Suprapubic skin (tissue), 4 donors: ENCODE measurements around the gene ITIH2. TPM values are rescaled to one million over a fixed set of nuclear protein-coding genes. Genes with fewer than 3 reads are reported as not detected.

Experiments
- DNase-seq, 2 donors: peaks; one replicate each; pipeline ENCODE4 v3.0.0-alpha.2; 2019; ENCODE audit warnings: low spot score in 2 of 2
- H3K27ac ChIP-seq: fragments of 200-600 bp; sonication (generic); one replicate; pipeline ENCODE4 v1.5.1; 2019
- H3K27me3 ChIP-seq: fragments of 200-600 bp; sonication (generic); one replicate; pipeline ENCODE4 v1.5.1; 2019
- H3K36me3 ChIP-seq: fragments of 200-600 bp; sonication (generic); one replicate; pipeline ENCODE4 v1.5.1; 2019
- H3K4me1 ChIP-seq: fragments of 200-600 bp; sonication (generic); one replicate; pipeline ENCODE4 v1.5.1; 2019
- H3K4me3 ChIP-seq: fragments of 200-600 bp; sonication (generic); one replicate; pipeline ENCODE4 v1.5.1; 2019; ENCODE audit warnings: mild to moderate bottlenecking
- H3K9me3 ChIP-seq: fragments of 200-600 bp; sonication (generic); one replicate; pipeline ENCODE4 v1.5.1; 2019
- CTCF ChIP-seq, 2 donors: fragments of 200-600 bp in 1 of 2; fragments of 450-650 bp in 1 of 2; sonication (generic) in 1 of 2; IDR thresholded peaks; one replicate each; pipeline ENCODE4 v1.5.1; 2016 to 2019; ENCODE audit warnings: antibody characterized with exemption in 2 of 2, mild to moderate bottlenecking in 1 of 2, moderate library complexity in 1 of 2
- EP300 ChIP-seq: sonication (generic); formaldehyde crosslinking; IDR thresholded peaks from one replicate; pipeline ENCODE4 v1.6.1; 2017; ENCODE audit warnings: antibody characterized with exemption
- POLR2A ChIP-seq, 2 donors: fragments of 450-650 bp; IDR thresholded peaks; one replicate each; pipeline ENCODE4 v1.6.1; 2017; ENCODE audit warnings: antibody characterized with exemption in 2 of 2, mild to moderate bottlenecking in 2 of 2, moderate library complexity in 2 of 2
- POLR2AphosphoS5 ChIP-seq, 3 donors: sonication (generic); formaldehyde crosslinking; IDR thresholded peaks; one replicate each; pipeline ENCODE4 v1.6.1; 2017; ENCODE audit warnings: antibody characterized with exemption in 3 of 3
- WGBS: methylation state at CpG from one replicate; pipeline ENCODE4 v1.1.5; 2018; 5-methylcytosine and 5-hydroxymethylcytosine counted together
- total RNA-seq, 4 donors: library from RNA; depleted of rRNA; stranded (reverse); fragments of >200 nt; gene quantifications; one replicate each; pipeline ENCODE4 v1.1.0, GENCODE V29; 2016

The ITIH2 gene
- total RNA-seq, 4 donors from 2014 or later, result 0.24 TPM; not detected in 3

GRCh38 chr10:7665767-7666166 is 37.3 kb upstream of the ITIH2 start:
- WGBS, result 8% methylated on average over 6 of the region's 6 CpGs
- Histone ChIP-seq H3K4me3 (peak overlapping the region; percentile 58), H3K4me1 (peaks cover 25% of the 10 kb centered on the region), H3K27me3 (peaks cover 28% of the 10 kb centered on the region), H3K36me3 (no peaks in the 10 kb centered on the region), H3K9me3 (no peaks in the 10 kb centered on the region), H3K27ac (peak overlapping the region; percentile 18)
- no peak for TF ChIP-seq POLR2A (IDR thresholded peaks at IDR 0.05)
- TF ChIP-seq CTCF (IDR thresholded peaks at IDR 0.05), result no peak
- TF ChIP-seq POLR2AphosphoS5 (IDR thresholded peaks at IDR 0.05), result no peak
- TF ChIP-seq EP300, result no peak
- no peak for DNase-seq

- H3K4me3 ChIP-seq, result peak within 1 kb of the TSS; percentile 58
- no peaks in the 10 kb centered on the region for H3K9me3 ChIP-seq
- peaks cover 28% of the 10 kb centered on the region for H3K27me3 ChIP-seq
- no peaks in the 10 kb centered on the region for H3K36me3 ChIP-seq
- peak in 1 of 2 donors; percentile 64 for DNase-seq
- no peak within 1 kb of the TSS for H3K27ac ChIP-seq
- TF ChIP-seq POLR2A (IDR thresholded peaks at IDR 0.05), result no peak
- TF ChIP-seq EP300, result no peak
- TF ChIP-seq POLR2AphosphoS5 (IDR thresholded peaks at IDR 0.05), result no peak
- TF ChIP-seq CTCF (IDR thresholded peaks at IDR 0.05), result no peak
- H3K4me1 ChIP-seq, result peaks cover 25% of the 10 kb centered on the region
- WGBS, result 2% methylated on average over 9 of the region's 54 CpGs
Observed at GRCh38 chr10:7666253-7667023, 36.7 kb upstream of the ITIH2 start, which contains the start of gene ITIH5. Gene ITIH5, minus strand, starts transcription at chr10:7666966. Its CDS starts 74 bp downstream, at chr10:7666892.

GRCh38 chr10:7667262-7668141 is 35.6 kb upstream of the ITIH2 start:
- H3K4me3 ChIP-seq, result peak overlapping the region; percentile 58

GRCh38 chr10:7670157-7670556 is 33.0 kb upstream of the ITIH2 start:
- peaks cover 19% of the 10 kb centered on the region for H3K27me3 ChIP-seq
- no peak for DNase-seq
- no peaks in the 10 kb centered on the region for H3K9me3 ChIP-seq
- H3K27ac ChIP-seq, result no peak overlapping the region
- H3K4me1 ChIP-seq, result peaks cover 20% of the 10 kb centered on the region
- TF ChIP-seq POLR2AphosphoS5 (IDR thresholded peaks at IDR 0.05) (no peak), POLR2A (IDR thresholded peaks at IDR 0.05) (no peak), CTCF (IDR thresholded peaks at IDR 0.05) (no peak), EP300 (no peak)
- 76% methylated on average over 3 of the region's 3 CpGs for WGBS
- H3K36me3 ChIP-seq, result no peaks in the 10 kb centered on the region
- no peak overlapping the region for H3K4me3 ChIP-seq

More at GRCh38 chr10:7667262-7668141, 35.6 kb upstream of the ITIH2 start:
- peaks cover 25% of the 10 kb centered on the region for H3K4me1 ChIP-seq
- no peaks in the 10 kb centered on the region for H3K36me3 ChIP-seq
- H3K27ac ChIP-seq, result no peak overlapping the region
- WGBS, result 6% methylated on average over 26 of the region's 44 CpGs
- no peaks in the 10 kb centered on the region for H3K9me3 ChIP-seq
- peaks cover 21% of the 10 kb centered on the region for H3K27me3 ChIP-seq
- peak in 1 of 2 donors; percentile 62 for DNase-seq
- TF ChIP-seq POLR2AphosphoS5 (IDR thresholded peaks at IDR 0.05), result no peak
- no peak for TF ChIP-seq CTCF (IDR thresholded peaks at IDR 0.05)
- TF ChIP-seq EP300, result no peak
- no peak for TF ChIP-seq POLR2A (IDR thresholded peaks at IDR 0.05)
